Activated CD8-positive, alpha-beta memory T cell treated with anti-CD3 and anti-CD28 coated beads for 1 hour (primary cell): Measurements from ENCODE around the gene ATXN7L1.

Experiments used
- DNase-seq, 2 donors: peaks; one replicate each; pipeline ENCODE4 v3.0.0-alpha.2; 2020; ENCODE audit warnings: low read depth in 1 of 2; ENCODE audit errors: extremely low read depth in 1 of 2

Gene ATXN7L1

DNA sequence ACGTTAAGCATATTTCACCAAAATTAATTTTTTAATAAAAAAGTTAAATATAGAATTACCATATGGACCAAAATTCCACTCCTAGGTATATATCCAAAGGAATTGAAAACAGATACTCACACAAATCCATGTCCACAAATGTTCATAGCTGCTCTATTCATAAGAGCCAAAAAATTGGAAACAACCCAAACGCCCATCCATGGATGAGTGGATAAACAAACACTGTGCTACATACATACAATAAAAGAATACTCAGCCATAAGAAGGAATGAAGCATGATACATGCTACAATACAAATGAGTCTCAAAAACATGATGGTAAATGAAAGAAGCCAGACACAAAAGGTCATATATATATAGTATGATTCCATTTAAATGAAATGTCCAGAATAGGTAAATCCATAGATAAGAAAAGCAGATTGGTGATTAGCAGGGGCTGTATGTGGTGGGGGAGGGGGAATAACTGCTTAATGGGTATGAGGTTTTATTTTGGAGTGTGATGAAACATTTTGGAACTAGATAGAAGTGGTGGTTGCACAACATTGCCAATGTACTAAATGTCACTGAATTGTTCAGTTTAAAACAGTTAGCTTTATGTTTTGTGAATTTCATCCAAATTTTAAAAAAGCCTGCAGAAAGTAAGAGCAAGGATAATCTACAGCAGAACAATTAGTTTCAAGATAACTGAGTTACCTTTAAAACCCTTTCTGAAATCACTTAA is 193.9 kb downstream of the ATXN7L1 start:
- DNase-seq = no peak

DNA sequence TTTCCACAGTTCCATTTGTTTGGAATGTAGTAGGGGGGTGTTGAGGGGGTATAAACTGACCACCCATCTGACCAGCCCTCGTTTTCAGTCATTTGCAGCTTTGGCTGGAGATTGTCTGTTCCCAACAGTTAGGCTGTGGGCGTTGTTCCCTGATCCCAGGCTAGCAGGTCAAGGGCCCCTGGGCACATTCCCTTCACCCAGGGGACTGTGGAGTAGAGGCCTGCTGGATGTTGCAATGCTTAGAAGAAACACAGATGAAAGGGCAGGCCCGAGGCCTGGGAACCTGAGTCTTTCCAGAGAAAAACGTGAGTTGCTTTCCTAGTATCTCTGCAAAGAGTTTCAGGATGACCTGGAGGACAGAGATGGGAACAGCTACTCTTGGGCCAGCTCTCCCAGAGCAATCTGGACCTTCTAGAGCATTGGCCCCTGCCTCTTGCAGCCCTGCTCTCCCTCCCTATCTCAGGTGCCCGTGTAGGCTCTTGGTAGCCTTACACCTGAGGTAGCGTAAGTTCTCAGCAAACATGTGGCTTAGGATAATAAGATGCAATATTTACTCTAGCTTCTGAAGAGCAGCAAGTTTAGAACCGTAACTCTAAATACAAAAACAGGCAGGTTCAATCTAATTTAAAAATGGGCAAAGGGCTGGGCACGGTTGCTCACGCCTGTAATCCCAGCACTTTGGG is 195.8 kb downstream of the ATXN7L1 start:
- no peak for DNase-seq

DNA sequence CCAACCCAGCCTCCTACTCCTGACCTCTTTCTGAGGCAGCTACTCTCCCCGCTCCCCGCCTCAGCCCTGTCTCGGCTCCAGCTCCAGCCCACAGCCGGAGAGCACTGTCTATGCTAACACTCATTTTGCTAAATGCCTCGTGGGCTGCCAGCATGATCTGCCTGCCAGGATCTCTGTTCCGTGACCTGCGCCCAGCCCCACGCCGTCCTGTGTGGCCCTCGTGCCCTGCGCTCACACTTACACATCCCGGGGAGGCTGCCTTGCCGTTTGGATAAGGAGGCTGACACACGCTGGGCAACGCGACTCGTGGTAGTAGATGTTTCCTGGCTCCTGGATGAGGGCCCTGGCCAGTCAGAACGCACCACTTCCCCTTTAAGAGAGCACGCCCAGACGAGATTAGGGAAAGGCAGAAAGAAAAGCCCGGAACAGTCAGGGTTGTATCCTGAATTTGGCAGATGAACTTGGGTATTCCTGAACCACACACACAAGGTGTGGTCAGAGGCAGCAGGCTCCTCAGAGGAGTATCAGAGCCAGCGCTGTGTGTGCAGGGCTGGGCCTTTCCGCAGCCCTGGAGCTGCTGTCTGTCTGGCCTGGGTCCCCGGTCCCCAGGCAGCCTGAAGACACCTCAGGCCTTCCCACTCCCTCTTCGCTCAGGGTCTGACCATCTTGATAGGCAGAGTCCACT is 197.4 kb downstream of the ATXN7L1 start:
- DNase-seq = no peak

DNA sequence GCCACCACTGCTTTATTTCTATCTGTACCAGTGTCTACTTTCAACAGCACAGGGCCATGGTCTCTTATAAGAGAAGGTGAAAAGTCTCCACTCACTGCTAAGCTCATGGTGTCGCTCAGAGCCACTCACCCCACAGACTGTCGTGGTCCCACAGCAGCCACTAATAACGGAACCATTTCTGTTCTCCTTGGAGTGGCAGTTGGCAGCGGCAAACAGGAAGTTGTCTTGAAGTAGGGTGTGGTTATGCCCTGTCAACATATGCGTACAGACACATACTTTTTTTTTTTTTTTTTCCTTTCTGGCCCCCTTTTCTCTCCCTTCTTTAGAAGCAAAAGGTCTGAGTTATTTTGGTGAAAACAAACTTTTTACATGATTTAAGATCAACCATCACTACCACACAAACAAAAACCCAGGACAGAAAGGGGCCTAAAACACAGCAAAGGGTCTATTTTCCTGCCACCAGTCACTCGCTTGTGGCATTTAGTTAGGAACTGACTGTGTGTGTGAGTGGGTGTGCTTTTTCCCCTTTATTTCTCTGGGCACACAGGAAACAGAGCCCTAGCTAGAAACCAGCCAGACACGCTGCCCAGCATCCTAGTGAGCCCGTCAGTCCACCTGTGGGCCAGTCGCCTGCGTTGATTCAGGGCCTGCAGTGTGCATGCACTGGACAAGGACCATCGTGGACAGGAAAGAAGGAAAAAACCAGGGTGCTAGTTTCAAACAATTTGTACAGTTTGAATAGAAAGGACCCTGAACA is 198.4 kb downstream of the ATXN7L1 start:
- DNase-seq = no peak

DNA sequence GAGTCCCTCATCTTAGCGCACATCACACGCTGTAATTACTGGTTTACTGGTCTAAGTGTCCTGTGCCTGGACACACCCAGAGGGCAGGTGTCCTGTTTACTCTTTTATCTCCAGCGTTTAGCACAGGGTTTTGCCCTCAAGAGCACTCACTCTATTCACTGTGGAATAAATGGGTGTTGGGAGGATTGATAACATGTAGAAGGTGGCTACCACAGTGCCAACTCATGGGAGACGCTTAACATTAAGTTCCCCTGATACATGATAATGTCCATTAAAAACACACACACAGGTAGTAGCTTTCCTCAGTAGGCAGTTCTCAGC is 199.0 kb downstream of the ATXN7L1 start:
- DNase-seq = no peak

DNA sequence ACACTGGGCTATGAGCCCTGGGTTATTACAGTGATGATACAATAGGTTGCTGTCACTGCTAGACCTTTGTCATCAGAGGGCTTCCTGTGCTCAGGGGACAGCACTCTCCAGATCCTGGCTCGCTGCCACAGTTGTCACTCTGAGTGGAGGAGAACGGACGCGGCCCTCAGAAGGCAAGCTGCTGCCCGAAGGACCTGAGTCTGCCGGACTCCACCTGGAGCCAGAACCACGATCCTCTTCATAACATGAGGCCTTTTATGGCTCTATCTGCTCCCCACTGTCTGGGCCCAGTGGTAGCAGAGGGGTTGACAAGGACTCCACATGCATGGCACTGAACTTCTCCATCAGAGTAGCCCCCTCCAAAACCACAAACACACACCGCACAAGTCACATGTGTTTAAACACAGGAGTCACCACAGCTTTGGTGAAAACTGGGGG is 200.4 kb downstream of the ATXN7L1 start:
- peak in 1 of 2 donors; percentile 29 for DNase-seq

DNA sequence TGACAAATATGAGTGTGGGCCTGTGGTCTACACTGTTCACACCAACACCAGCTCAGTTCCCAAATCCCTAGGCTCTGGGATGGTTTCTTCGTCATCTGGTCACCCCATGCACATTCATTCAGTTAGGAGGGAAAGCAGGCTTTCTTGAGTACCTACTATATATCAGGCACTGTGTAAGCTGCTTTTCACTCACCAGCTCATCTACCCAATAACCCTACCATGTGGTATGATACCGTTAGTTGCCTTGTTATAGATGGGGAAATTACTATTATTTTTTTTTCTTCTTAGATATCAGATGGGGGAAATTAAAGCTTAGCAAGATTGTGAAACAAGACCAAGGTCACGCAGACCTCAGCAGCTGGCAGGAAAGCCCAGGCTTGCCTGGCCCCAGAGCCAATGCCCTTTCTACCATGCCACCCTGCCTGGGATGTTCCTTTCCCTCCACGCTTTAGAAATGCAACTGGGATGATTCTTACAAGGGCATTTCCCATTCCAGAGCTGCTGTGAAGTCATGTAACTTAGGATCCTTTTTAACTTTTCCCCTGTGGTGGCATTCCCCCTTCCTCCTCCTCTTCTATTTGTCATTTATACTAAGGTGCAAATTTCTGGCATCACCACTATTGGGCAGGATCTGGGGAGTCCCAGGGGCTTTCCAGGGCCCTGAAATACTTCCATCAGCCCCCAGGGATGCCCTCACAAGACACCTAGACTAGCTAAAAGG is 202.0 kb downstream of the ATXN7L1 start:
- DNase-seq = no peak

DNA sequence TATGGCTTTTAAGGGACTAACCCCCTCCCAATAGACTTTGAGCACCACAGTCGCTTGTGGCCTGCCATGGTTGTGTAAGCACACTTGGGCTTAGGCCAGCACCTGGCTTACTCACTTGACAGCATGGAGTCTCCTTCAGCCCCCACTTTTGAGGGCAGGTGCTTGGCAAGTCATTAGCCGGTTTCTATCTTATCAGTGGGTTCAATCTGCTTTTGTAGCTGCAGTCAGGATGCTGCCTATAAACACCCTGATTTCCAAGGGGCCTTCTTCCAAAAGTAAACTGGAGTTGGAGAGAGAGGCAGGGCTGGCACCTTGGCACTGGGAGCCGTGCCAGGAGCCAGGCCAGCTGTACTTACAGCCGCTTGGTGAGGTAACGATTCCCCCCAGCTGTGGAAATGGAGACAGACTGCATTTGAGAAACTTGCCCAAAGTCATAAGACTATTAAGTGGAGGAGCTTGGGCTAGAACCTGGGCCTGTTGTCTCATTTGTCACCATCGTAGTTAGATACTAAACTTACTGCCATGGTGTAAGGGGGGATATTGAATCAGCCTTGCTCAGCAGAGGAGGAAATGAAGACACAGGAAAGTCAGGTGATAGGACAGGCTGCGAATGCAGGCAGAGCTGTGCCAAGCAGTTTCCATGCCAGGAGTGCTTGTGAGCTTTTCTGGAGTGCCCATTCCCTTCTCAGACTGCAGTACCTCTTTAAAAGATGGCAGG is 202.9 kb downstream of the ATXN7L1 start:
- DNase-seq = no peak

DNA sequence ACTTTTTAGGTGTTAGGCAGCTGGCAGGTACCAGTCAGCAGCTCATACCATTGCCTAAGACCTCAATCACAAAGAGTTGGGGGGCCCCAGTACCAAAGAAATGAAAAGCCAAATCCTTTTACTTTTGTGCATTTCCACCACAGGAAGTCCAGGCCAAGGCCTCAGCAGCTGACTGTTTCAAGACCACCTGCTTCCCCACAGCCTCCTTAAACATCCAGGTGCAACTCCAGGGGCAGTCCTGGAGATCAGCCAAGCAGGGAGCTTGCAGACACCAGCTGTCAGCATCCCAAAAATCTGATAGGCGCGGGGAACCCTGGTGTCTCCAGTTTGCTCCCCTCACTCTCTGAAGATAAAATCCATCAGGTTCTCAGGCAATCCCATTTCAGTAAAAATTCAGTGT is 203.6 kb downstream of the ATXN7L1 start:
- no peak for DNase-seq

DNA sequence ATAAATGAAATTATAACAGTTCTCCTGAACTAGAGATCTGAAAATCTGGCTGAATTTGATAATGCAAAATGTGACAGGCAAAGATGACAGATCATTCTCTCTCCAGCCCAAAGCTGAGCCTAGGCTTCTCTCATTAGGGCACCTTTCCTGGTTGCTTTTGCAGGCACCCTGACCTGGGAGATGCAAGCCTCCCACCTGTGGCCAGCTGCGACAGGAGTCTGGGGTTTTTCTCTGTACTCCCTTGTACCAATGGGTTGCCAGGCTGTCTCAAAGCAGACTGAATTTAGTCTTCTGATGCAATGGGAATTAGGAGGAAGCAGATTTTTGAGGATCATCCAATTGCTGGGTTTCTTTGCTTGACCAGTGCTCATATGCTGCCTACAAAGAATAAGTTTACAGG is 210.1 kb downstream of the ATXN7L1 start:
- no peak for DNase-seq

DNA sequence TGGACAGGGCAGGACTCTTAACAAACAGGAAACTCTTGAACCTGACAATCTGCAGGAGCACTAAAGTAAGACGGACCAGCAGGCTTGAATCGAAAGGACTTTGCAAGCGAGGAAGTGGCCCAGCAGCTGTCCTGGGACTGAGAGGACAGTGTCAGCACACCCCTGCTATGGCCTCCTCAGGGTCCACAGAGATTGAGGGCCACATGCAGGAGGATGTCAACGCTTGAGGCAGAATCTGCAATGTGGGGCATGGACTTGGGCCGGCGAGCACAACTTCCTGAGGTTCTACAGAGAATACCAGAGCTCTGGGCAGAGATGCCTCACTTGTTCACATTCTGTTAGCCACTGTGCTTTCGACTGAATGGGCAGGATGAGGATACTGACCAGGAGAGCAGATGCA is 210.7 kb downstream of the ATXN7L1 start:
- no peak for DNase-seq

DNA sequence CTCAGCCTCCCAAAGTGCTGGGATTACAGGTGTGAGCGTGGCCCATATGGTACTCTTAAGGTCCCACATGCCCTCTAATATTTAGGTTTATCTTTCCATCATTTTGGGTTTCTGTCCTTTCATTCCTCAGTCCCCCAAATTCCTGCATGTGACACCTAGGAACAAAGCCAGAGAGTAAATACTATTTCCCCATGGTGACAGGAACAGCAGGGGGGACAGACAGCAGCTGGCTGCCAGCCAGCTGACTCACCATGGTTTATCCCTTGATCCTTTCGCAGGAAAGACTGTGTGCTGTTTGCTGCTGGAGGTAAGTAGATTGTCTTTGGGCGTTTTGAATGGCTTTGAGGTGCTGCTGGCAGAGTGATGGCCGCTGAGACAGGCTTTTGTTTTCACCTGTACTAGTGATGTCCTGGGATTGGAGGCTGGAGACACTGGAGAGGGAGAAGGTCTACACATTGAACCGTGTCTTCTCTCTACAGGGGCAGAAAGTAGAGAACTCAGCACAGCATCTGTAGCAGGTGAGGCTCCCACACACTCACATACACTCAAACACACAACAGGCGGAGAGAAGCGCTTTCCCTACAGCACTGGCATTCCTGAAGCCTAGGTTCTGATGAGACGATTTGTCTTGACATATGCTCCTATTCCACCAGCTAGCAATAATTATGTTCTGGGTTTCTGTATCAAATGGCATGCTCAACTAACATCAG is 211.4 kb downstream of the ATXN7L1 start:
- DNase-seq = no peak

DNA sequence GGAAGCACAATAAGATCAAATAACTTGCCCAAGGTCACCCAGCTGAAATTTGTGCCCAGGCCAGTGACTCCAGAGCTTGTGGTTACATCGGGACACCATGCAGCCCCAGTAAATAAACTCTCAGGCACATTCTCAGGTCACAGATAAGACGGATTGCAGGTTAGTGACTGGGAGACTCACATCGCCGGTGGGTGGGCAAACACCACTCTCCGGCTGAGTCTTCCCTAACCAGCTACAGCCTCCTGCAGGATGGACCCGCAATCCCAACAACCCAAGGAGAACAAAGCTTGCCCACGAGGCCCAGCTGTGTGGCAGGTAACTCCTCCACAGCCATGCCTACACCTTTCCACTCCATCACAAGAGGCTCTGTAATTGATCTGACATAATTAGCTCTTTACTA is 213.4 kb downstream of the ATXN7L1 start:
- no peak for DNase-seq

DNA sequence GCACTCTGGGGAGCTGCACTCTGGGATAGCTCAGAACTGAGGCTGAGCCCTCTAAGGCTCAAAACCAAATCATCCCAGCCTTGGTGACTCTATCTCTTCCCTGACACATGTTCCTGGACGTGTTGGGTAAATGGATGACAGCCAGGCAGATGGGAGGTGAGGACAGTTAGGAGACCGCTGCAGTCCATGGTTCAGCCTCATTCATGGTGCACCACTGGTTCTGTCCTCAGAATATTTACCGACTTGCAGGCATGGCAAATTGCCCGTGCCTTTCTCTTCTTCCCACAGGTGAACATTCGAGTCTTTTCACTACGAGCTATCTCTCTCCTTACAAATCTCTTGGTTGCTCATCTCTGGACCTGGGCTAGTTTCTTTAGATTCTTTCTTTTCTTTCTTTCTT is 214.8 kb downstream of the ATXN7L1 start:
- no peak for DNase-seq

DNA sequence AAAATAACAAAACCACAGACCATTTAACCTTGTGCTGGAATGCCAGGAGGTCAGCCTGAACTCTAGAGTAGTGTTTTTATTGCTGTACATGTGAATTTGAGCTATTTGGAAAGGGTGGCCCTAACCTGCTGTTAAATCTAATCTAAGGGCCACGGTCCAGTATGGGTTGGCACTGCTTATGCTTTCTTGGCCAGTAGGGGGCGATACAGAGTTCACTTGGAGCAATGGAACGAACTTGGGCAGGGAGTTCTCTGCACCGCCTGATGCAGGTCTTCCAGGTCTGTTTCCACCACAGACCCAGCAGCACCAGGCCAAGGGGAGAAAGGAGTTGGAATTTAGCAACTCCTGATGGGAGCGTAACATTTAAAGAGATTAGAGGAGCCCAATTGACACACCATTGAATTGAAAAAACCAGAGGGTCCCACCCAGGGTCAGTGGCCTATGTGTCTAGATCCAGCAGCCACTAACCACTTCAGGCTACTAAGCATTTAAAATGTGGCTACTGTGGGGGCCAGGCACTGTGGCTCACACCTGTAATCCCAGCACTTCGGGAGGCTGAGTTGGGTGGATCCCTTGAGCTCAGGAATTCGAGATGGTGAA is 219.4 kb downstream of the ATXN7L1 start:
- peak; percentile 43 to 55 for DNase-seq

DNA sequence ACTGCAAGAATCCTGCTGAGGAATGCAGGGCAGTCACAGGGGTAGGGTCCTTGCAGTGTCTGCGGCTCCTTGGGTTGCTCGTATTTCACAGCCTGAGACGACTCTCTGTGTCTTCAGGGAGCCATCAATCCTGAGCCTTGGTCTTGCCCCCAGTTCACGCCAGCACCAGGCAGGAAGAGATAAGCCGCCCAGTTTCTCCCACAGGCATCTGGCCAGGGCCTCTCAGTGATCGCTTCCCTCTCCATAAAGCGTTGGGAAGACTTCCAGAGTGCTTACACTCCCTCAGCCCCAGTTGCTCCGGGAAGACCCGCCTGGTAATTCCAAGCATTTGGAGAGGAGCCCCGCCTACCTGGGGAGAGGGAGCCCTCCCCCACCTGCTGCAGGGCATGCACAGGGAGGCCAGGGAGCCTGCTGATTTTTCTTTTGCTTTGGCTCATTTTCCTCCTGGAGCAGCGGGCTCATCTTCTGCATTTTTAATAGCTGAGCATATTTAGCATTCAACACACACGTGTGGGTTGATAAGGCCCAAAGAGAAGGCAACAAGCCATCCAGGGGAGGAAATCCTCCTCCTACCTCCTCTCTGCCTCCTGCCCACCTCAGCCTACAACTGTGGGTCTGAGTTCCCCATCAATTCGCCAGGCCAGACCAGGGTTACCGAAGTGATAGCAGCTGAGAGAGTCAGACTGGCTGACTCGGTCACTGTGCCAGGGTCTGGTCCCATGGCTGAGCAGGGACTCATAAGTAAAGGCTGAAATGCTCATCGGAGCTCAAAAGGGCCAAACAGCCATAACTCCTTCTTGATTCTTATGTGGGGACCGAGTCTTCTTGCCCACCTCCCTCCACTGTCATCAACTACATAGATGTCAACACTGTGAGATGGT is 220.7 kb downstream of the ATXN7L1 start:
- DNase-seq = no peak

DNA sequence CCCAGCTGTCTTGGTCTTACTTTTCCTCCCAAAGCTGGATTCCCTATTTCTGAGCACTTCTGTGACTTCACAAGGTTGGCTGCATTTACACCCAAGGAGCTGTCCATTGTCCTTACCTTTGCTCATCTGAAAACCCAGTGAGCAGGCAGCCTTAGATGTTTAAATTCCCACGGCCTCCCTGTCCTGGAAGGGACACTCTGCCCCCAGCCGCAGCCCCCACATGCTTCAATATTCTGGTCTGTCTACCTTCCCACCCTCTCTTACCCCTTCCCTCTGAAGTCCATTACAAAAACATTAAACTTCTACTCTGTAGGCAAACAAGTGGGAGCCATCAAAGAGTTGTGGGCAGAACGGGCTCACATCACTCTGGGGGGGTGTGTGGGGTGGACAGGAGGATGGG is 221.3 kb downstream of the ATXN7L1 start:
- DNase-seq = no peak

DNA sequence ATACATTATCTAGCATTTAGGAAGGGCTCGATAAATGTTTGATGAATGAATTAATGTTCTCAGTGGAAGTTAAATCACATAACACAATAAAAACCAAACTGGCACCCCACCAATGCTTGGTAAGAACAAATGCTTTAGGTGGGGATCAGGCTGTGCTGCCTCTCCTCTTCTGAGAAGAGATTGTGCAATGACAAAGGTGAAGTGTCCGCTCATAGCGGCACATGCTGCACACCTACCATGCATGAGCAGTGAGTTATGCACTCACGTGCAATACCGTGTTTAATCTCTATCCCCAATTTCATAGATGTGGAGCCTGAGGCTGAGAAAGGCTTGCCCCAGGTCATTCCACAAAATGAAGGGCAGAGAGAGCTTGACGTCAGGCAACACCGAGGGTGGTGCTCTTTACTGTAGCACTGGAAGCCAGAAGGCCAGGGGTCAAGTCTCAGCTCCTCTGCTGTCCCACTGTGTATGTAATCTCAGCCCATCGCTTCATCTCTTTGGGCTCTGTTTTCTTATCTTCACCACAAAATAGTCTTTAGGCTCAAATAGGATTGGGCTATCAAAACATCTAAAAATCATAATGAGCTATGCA is 222.2 kb downstream of the ATXN7L1 start:
- DNase-seq = no peak
